ENCODE results near the gene LMO3.

Gene LMO3

GRCh38 chr12:16606117-16606200 is at the start of gene LMO3:
LMO3 (minus strand) TSS chr12:16606162; CDS start chr12:16600860, 5,302 bp downstream.
- Mint-ChIP-seq H3K4me1 (peaks cover 3 to 6% of the 10 kb centered on the region in 2 donors), H3K27ac (no peak within 1 kb of the TSS), H3K27me3 (peaks cover 54 to 72% of the 10 kb centered on the region in 2 donors), H3K4me3 (peak within 1 kb of the TSS; percentile 30 to 66), H3K9me3 (no peaks in the 10 kb centered on the region), H3K36me3 (no peaks in the 10 kb centered on the region)
- ATAC-seq (replicated peaks) (no peak), DNase-seq (no peak)

- no peaks in the 10 kb centered on the region for H3K36me3 Mint-ChIP-seq
- peak in 1 of 2 donors; percentile 69 for ATAC-seq (replicated peaks)
- H3K4me1 Mint-ChIP-seq: peaks cover 2 to 6% of the 10 kb centered on the region in 2 donors
- no peaks in the 10 kb centered on the region for H3K27me3 Mint-ChIP-seq
- peaks cover 4% of the 10 kb centered on the region in 2 donors for H3K9me3 Mint-ChIP-seq
- DNase-seq: no peak
- no peak overlapping the region for H3K4me3 Mint-ChIP-seq
- no peak overlapping the region for H3K27ac Mint-ChIP-seq
Measured at GRCh38 chr12:16636435-16637055, 30.6 kb upstream of the LMO3 start.

GRCh38 chr12:16634786-16635185 is 28.8 kb upstream of the LMO3 start:
- Mint-ChIP-seq H3K4me3 (no peak overlapping the region), H3K9me3 (peaks cover 4 to 10% of the 10 kb centered on the region in 2 donors), H3K27ac (no peak overlapping the region), H3K4me1 (peaks cover 2 to 6% of the 10 kb centered on the region in 2 donors), H3K27me3 (no peaks in the 10 kb centered on the region), H3K36me3 (no peaks in the 10 kb centered on the region)
- ATAC-seq (replicated peaks) (no peak), DNase-seq (no peak)

- H3K27me3 Mint-ChIP-seq: no peaks in the 10 kb centered on the region
- H3K4me1 Mint-ChIP-seq: no peaks in the 10 kb centered on the region
- no peak for DNase-seq
- H3K4me3 Mint-ChIP-seq: no peak overlapping the region
- no peak overlapping the region for H3K27ac Mint-ChIP-seq
- ATAC-seq (replicated peaks): no peak
- H3K9me3 Mint-ChIP-seq: peaks cover 0 to 6% of the 10 kb centered on the region in 2 donors
- H3K36me3 Mint-ChIP-seq: no peaks in the 10 kb centered on the region
Measured at GRCh38 chr12:16626991-16627390, 21.0 kb upstream of the LMO3 start.

GRCh38 chr12:16622338-16622737 is 16.4 kb upstream of the LMO3 start:
- Mint-ChIP-seq H3K9me3 (peaks cover 0 to 2% of the 10 kb centered on the region in 2 donors), H3K4me1 (no peaks in the 10 kb centered on the region), H3K36me3 (no peaks in the 10 kb centered on the region), H3K27ac (no peak overlapping the region), H3K4me3 (no peak overlapping the region), H3K27me3 (no peaks in the 10 kb centered on the region)
- peak in 1 of 2 donors; percentile 36 for ATAC-seq (replicated peaks)
- no peak for DNase-seq

GRCh38 chr12:16619537-16619936 is 13.6 kb upstream of the LMO3 start:
- Mint-ChIP-seq H3K36me3 (no peaks in the 10 kb centered on the region), H3K4me1 (no peaks in the 10 kb centered on the region), H3K27ac (no peak overlapping the region), H3K27me3 (no peaks in the 10 kb centered on the region), H3K4me3 (no peak overlapping the region), H3K9me3 (peaks cover 0 to 2% of the 10 kb centered on the region in 2 donors)
- ATAC-seq (replicated peaks) (no peak), DNase-seq (no peak)

- DNase-seq (no peak), ATAC-seq (replicated peaks) (no peak)
- Mint-ChIP-seq H3K4me3 (no peak overlapping the region), H3K36me3 (no peaks in the 10 kb centered on the region), H3K27me3 (no peaks in the 10 kb centered on the region), H3K9me3 (peaks cover 0 to 2% of the 10 kb centered on the region in 2 donors), H3K4me1 (no peaks in the 10 kb centered on the region), H3K27ac (no peak overlapping the region)
Measured at GRCh38 chr12:16618256-16618655, 12.3 kb upstream of the LMO3 start.

- no peaks in the 10 kb centered on the region for H3K9me3 Mint-ChIP-seq
- no peaks in the 10 kb centered on the region for H3K4me1 Mint-ChIP-seq
- no peaks in the 10 kb centered on the region for H3K36me3 Mint-ChIP-seq
- ATAC-seq (replicated peaks) (no peak), DNase-seq (no peak)
- no peak overlapping the region for H3K27ac Mint-ChIP-seq
- H3K27me3 Mint-ChIP-seq: peaks cover 22 to 27% of the 10 kb centered on the region in 2 donors
- no peak overlapping the region for H3K4me3 Mint-ChIP-seq
Measured at GRCh38 chr12:16613199-16613598, 7.2 kb upstream of the LMO3 start.

GRCh38 chr12:16612647-16613046 is 6.7 kb upstream of the LMO3 start:
- Mint-ChIP-seq H3K27ac (no peak overlapping the region), H3K27me3 (peaks cover 27 to 32% of the 10 kb centered on the region in 2 donors), H3K4me1 (no peaks in the 10 kb centered on the region), H3K36me3 (no peaks in the 10 kb centered on the region), H3K4me3 (no peak overlapping the region), H3K9me3 (no peaks in the 10 kb centered on the region)
- DNase-seq (no peak), ATAC-seq (replicated peaks) (no peak)

- Mint-ChIP-seq H3K36me3 (no peaks in the 10 kb centered on the region), H3K4me1 (peaks cover 0 to 3% of the 10 kb centered on the region in 2 donors), H3K27me3 (peaks cover 41 to 47% of the 10 kb centered on the region in 2 donors), H3K9me3 (no peaks in the 10 kb centered on the region), H3K4me3 (no peak overlapping the region), H3K27ac (no peak overlapping the region)
- ATAC-seq (replicated peaks): no peak
- DNase-seq: no peak
Measured at GRCh38 chr12:16611146-16611545, 5.2 kb upstream of the LMO3 start.

- H3K27me3 Mint-ChIP-seq: peaks cover 45 to 52% of the 10 kb centered on the region in 2 donors
- H3K9me3 Mint-ChIP-seq: no peaks in the 10 kb centered on the region
- H3K27ac Mint-ChIP-seq: no peak overlapping the region
- no peaks in the 10 kb centered on the region for H3K36me3 Mint-ChIP-seq
- no peak for DNase-seq
- no peak overlapping the region for H3K4me3 Mint-ChIP-seq
- H3K4me1 Mint-ChIP-seq: peaks cover 3% of the 10 kb centered on the region in 2 donors
- no peak for ATAC-seq (replicated peaks)
Measured at GRCh38 chr12:16610743-16611142, 4.8 kb upstream of the LMO3 start.

GRCh38 chr12:16610001-16610585 is 4.1 kb upstream of the LMO3 start:
- no peaks in the 10 kb centered on the region for H3K36me3 Mint-ChIP-seq
- no peak overlapping the region for H3K4me3 Mint-ChIP-seq
- no peak for ATAC-seq (replicated peaks)
- no peak overlapping the region for H3K27ac Mint-ChIP-seq
- H3K9me3 Mint-ChIP-seq: no peaks in the 10 kb centered on the region
- peaks cover 49 to 56% of the 10 kb centered on the region in 2 donors for H3K27me3 Mint-ChIP-seq
- peaks cover 3 to 6% of the 10 kb centered on the region in 2 donors for H3K4me1 Mint-ChIP-seq
- no peak for DNase-seq

- DNase-seq (no peak), ATAC-seq (replicated peaks) (no peak)
- Mint-ChIP-seq H3K36me3 (no peaks in the 10 kb centered on the region), H3K4me1 (peaks cover 3 to 6% of the 10 kb centered on the region in 2 donors), H3K4me3 (no peak overlapping the region), H3K27me3 (peaks cover 54 to 64% of the 10 kb centered on the region in 2 donors), H3K27ac (no peak overlapping the region), H3K9me3 (no peaks in the 10 kb centered on the region)
Measured at GRCh38 chr12:16608946-16609539, 3.1 kb upstream of the LMO3 start.

GRCh38 chr12:16607906-16608775 is 2.2 kb upstream of the LMO3 start:
- no peak for ATAC-seq (replicated peaks)
- Mint-ChIP-seq H3K36me3 (no peaks in the 10 kb centered on the region), H3K27me3 (peaks cover 54 to 73% of the 10 kb centered on the region in 2 donors), H3K4me3 (no peak overlapping the region), H3K9me3 (no peaks in the 10 kb centered on the region), H3K4me1 (peaks cover 3 to 6% of the 10 kb centered on the region in 2 donors), H3K27ac (no peak overlapping the region)
- no peak for DNase-seq

- Mint-ChIP-seq H3K27ac (no peak overlapping the region), H3K4me3 (no peak overlapping the region), H3K27me3 (peaks cover 54 to 73% of the 10 kb centered on the region in 2 donors), H3K36me3 (no peaks in the 10 kb centered on the region), H3K4me1 (peaks cover 3 to 6% of the 10 kb centered on the region in 2 donors), H3K9me3 (no peaks in the 10 kb centered on the region)
- ATAC-seq (replicated peaks): no peak
- no peak for DNase-seq
Measured at GRCh38 chr12:16606991-16607390, 1.0 kb upstream of the LMO3 start.

Measured in stimulated activated naive B cell treated with anti-CD40 and anti-IgM and Interleukin-4, amounts not matched to agents 10 μg/mL and 1 μg/mL and 100 μg/mL, for 72 hours (primary cell).